Panc1 (cell line): ENCODE results near the gene VSIG1. TPM values are rescaled to one million over a fixed set of nuclear protein-coding genes. Genes with fewer than 3 reads are reported as not detected.

Experiments used
- ATAC-seq: fragments of 200-7000 bp; cut with Tn5 transposase; 2 replicates; pipeline ENCODE4 v1.9.1; 2020; ENCODE audit warnings: mild to moderate bottlenecking, moderate library complexity
- BruUV-seq: library from RNA; stranded (reverse); fragments of 400-500 nt; replicated peaks from 2 replicates; lab custom pipeline; 2021; lab: Mats Ljungman, UMichigan
- CTCF ChIA-PET: fragments of 300-600 bp; sonication (Branson Sonifier 250); formaldehyde crosslinking; loops from one replicate; lab custom pipeline; 2022; ENCODE audit warnings: antibody characterized with exemption; lab: Charles Lee
- POLR2A ChIA-PET: fragments of 300-600 bp; sonication (Branson Sonifier 250); formaldehyde crosslinking; loops from one replicate; lab custom pipeline; 2022; ENCODE audit warnings: antibody characterized with exemption; lab: Charles Lee
- DNase-seq: peaks from one replicate; pipeline ENCODE4 v3.0.0-alpha.2; 2010; ENCODE audit warnings: low read depth, low spot score
- H3K27ac ChIP-seq: 2 replicates; pipeline ENCODE4 v1.5.1; 2011; ENCODE audit warnings: mild to moderate bottlenecking, low read length, inconsistent platforms
- H3K27me3 ChIP-seq: fragments of 200-500 bp; sonication (Bioruptor generic); 2 replicates; pipeline ENCODE4 v1.6.0; 2014; ENCODE audit warnings: low read length, inconsistent platforms; ENCODE audit not compliant: control insufficient read depth, insufficient read depth
- H3K36me3 ChIP-seq: fragments of 200-500 bp; sonication (Bioruptor generic); 2 replicates; pipeline ENCODE4 v1.5.1; 2014; ENCODE audit warnings: inconsistent platforms, mild to moderate bottlenecking, low read length, moderate library complexity; ENCODE audit not compliant: control insufficient read depth, insufficient read depth
- H3K4me1 ChIP-seq: 2 replicates; pipeline ENCODE4 v1.5.1; 2011; ENCODE audit warnings: inconsistent platforms, mild to moderate bottlenecking, low read length, moderate library complexity; ENCODE audit not compliant: control insufficient read depth, insufficient read depth
- H3K4me3 ChIP-seq, 2 experiments: 2 replicates each; pipeline ENCODE4 v1.5.1; 2011 to 2012; ENCODE audit warnings: low read depth in 2 of 2, low read length in 2 of 2, mild to moderate bottlenecking in 2 of 2, inconsistent platforms in 1 of 2, moderate library complexity in 1 of 2
- H3K9me3 ChIP-seq: fragments of 200-500 bp; sonication (Bioruptor generic); 2 replicates; pipeline ENCODE4 v1.5.1; 2014; ENCODE audit warnings: low read depth, mild to moderate bottlenecking, inconsistent platforms, low read length, moderate library complexity; ENCODE audit not compliant: control insufficient read depth, insufficient read depth
- POLR2AphosphoS5 ChIP-seq: IDR thresholded peaks from 2 replicates; pipeline ENCODE4 v1.6.1; 2012; ENCODE audit warnings: mild to moderate bottlenecking, low read depth, low read length, moderate library complexity
- SIN3A ChIP-seq: IDR thresholded peaks from 2 replicates; pipeline ENCODE4 v1.6.1; 2012; ENCODE audit warnings: low read depth, mild to moderate bottlenecking, low read length, moderate library complexity, borderline replicate concordance; ENCODE audit not compliant: insufficient read depth
- TCF7L2 ChIP-seq: IDR thresholded peaks from 2 replicates; pipeline ENCODE4 v1.6.1; 2011; ENCODE audit warnings: mild to moderate bottlenecking, low read depth, low read length, inconsistent platforms
- in situ Hi-C: cut with HindIII; loops from 2 replicates; pipeline ENCODE4 v1.10.0; 2016; ENCODE audit warnings: low sequenced_read_pairs, low pct_unique_long_range_greater_than_20kb
- intact Hi-C: fragments of 100-400 bp; cut with micrococcal nuclease; formaldehyde crosslinking; loops from one replicate; pipeline ENCODE4 v1.10.0; 2022; ENCODE audit not compliant: unreplicated experiment
- total RNA-seq: library from RNA; stranded (reverse); gene quantifications from one replicate; pipeline ENCODE4 v1.2.1, GENCODE V29; 2021; ENCODE audit not compliant: unreplicated experiment
- TF ChIP-seq, protein P1 (sequence below): fragments of 450-650 bp; IDR thresholded peaks from 2 replicates; pipeline ENCODE4 v1.5.1; 2017; ENCODE audit warnings: mild to moderate bottlenecking
- TF ChIP-seq, protein P2 (sequence below), 2 experiments: IDR thresholded peaks; 2 replicates each; pipeline ENCODE4 v1.6.1; 2011 to 2012; ENCODE audit warnings: low read depth in 2 of 2, control low read depth in 1 of 2, low read length in 1 of 2, mild to moderate bottlenecking in 1 of 2, moderate library complexity in 1 of 2; ENCODE audit not compliant: insufficient read depth in 1 of 2

Gene VSIG1
- total RNA-seq, 1 experiment from 2014 or later: not detected

DNA sequence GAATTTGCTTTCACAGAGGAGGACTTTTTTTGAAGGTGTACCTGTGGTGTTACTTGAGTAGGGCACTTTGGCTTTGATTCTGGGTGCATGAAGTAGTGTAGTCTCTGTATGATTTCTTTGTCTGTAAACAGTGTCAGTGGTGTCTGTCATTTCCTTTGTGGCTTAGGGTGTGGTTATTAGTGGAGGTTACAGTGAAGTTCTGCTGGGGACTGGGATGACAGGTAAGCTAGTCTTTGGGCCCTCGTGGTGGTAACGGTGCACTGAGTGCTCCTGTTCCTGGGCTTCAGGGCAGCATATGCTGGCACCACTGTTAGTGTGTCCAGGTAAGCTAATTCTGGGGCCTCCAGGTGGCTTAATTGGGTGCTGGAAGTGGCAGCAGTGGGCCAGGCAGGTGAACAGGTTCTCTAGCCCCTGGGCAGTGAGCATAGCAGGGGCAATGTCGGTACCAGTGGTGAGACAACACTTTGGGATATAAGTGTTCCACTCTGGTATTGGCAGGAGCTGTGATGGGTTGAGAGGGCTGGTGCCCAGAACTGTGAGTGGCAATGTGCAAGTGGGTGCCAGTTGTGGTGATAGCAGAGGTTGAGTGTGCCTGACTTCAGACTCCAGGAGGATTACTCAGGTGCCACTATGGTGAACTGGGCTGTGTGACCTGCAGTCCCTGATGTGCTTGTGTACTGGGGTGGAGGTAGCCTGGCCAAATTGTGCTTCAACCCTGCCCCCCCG lies 26.0 kb upstream of the VSIG1 start:
- H3K4me3 ChIP-seq: no peak overlapping the region

DNA sequence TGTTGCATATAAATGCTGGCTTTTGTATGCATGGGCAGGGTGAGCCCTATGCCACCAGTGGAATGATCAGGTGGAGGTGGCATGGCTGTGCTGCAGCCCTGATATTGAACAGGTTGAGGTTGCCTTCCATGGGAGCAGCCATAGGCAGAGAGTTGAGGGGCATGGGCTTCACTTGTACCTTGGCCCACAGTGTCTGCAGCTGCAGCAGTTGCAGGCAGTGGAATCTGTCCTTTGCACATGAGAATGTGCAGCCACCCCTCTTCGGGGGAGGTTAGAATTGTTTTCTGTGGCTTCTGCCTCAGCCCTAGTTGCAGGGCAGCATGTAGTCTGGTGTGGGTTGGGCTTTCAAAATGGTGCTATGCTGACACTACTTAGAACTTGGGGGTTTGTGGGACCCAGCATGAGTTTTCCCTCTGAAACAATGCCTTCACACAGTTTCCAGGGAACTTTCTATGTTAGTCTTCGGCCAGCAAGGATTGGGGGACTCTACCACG lies 25.4 kb upstream of the VSIG1 start:
- in situ Hi-C loops (no loop called here), intact Hi-C loops (no loop called here)
- TF ChIP-seq, protein P1, sequence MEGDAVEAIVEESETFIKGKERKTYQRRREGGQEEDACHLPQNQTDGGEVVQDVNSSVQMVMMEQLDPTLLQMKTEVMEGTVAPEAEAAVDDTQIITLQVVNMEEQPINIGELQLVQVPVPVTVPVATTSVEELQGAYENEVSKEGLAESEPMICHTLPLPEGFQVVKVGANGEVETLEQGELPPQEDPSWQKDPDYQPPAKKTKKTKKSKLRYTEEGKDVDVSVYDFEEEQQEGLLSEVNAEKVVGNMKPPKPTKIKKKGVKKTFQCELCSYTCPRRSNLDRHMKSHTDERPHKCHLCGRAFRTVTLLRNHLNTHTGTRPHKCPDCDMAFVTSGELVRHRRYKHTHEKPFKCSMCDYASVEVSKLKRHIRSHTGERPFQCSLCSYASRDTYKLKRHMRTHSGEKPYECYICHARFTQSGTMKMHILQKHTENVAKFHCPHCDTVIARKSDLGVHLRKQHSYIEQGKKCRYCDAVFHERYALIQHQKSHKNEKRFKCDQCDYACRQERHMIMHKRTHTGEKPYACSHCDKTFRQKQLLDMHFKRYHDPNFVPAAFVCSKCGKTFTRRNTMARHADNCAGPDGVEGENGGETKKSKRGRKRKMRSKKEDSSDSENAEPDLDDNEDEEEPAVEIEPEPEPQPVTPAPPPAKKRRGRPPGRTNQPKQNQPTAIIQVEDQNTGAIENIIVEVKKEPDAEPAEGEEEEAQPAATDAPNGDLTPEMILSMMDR: no peak
- TF ChIP-seq TCF7L2 (no peak), SIN3A (no peak), POLR2AphosphoS5 (no peak)
- TF ChIP-seq, protein P2, sequence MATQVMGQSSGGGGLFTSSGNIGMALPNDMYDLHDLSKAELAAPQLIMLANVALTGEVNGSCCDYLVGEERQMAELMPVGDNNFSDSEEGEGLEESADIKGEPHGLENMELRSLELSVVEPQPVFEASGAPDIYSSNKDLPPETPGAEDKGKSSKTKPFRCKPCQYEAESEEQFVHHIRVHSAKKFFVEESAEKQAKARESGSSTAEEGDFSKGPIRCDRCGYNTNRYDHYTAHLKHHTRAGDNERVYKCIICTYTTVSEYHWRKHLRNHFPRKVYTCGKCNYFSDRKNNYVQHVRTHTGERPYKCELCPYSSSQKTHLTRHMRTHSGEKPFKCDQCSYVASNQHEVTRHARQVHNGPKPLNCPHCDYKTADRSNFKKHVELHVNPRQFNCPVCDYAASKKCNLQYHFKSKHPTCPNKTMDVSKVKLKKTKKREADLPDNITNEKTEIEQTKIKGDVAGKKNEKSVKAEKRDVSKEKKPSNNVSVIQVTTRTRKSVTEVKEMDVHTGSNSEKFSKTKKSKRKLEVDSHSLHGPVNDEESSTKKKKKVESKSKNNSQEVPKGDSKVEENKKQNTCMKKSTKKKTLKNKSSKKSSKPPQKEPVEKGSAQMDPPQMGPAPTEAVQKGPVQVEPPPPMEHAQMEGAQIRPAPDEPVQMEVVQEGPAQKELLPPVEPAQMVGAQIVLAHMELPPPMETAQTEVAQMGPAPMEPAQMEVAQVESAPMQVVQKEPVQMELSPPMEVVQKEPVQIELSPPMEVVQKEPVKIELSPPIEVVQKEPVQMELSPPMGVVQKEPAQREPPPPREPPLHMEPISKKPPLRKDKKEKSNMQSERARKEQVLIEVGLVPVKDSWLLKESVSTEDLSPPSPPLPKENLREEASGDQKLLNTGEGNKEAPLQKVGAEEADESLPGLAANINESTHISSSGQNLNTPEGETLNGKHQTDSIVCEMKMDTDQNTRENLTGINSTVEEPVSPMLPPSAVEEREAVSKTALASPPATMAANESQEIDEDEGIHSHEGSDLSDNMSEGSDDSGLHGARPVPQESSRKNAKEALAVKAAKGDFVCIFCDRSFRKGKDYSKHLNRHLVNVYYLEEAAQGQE (IDR thresholded peaks at IDR 0.05; ENCODE audit: insufficient read depth in 1 of 2, low read depth in 2 of 2, low read length in 1 of 2): no peak
- ChIA-PET POLR2A (no interaction called here), CTCF (no interaction called here)
- no peaks in the 10 kb centered on the region for H3K9me3 ChIP-seq
- H3K4me3 ChIP-seq: no peak overlapping the region
- DNase-seq: no peak
- H3K27me3 ChIP-seq: no peaks in the 10 kb centered on the region
- no peak for ATAC-seq
- no peaks in the 10 kb centered on the region for H3K4me1 ChIP-seq
- no peaks in the 10 kb centered on the region for H3K36me3 ChIP-seq
- no TSS peak for BruUV-seq
- no peak overlapping the region for H3K27ac ChIP-seq

More for the DNA sequence above, 26.0 kb upstream of the VSIG1 start:
- no TSS peak for BruUV-seq
- no peaks in the 10 kb centered on the region for H3K36me3 ChIP-seq
- POLR2A ChIA-PET: no interaction called here
- no peaks in the 10 kb centered on the region for H3K4me1 ChIP-seq
- in situ Hi-C loops (no loop called here), intact Hi-C loops (no loop called here)
- CTCF ChIA-PET: no interaction called here
- ATAC-seq: no peak
- no peak overlapping the region for H3K27ac ChIP-seq
- H3K9me3 ChIP-seq: no peaks in the 10 kb centered on the region
- no peak for TF ChIP-seq SIN3A
- TF ChIP-seq, protein P2 (IDR thresholded peaks at IDR 0.05; ENCODE audit: insufficient read depth in 1 of 2, low read depth in 2 of 2, low read length in 1 of 2): no peak
- TF ChIP-seq POLR2AphosphoS5: no peak
- no peak for DNase-seq
- no peaks in the 10 kb centered on the region for H3K27me3 ChIP-seq
